ENCODE results near the gene AWAT1. TPM values are rescaled to one million over a fixed set of nuclear protein-coding genes. Genes with fewer than 3 reads are reported as not detected.

AWAT1 gene
- total and polyA plus RNA-seq, 7 experiments from 2014 or later: not detected

DNA sequence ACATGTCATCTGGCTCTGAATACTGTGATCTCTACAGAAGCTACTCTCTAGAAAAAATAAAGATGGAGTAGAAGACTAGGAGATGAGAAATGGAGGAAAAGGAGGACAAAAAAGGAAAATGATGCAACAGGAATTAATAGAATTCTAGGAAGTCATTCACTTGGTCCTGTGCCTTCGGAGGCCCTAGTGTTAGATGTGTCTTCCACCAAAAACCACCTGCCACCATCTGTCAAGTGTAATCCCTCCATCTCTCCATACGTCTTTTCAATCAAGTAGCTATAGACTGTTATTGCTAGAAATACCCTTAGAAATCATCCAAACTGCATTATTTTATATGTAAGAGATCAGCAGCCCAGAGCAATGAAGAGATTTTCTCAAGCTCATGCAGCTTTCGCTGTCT is 44.6 kb downstream of the AWAT1 start:
- CTCF ChIA-PET: no interaction called here

DNA sequence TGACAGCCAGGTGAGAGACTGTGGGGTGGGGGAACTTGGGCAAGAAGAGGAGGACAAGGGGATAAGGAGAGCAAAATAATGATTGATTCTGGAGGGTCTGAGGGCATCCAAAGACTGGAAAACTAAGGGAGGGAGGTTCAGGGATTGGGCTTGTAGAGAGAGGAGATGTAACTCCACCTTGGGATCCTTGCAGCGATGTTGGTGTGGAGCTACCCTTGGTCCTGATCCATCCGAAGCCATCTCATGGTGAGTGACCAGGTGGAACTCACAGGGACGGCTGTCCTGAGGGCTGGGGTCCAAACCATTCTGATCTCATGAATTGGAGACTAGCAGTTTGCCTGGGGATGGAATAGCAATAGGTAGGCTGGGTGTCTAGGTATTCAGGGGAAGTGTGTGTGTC is 46.1 kb downstream of the AWAT1 start:
- H3K27ac Mint-ChIP-seq: no peak overlapping the region
- no peak overlapping the region for H3K27ac ChIP-seq (ENCODE audit: low read depth, low read length)
- H3K9me3 Mint-ChIP-seq: no peaks in the 10 kb centered on the region
- ChIA-PET POLR2A (no interaction called here), CTCF (no interaction called here)
- DNase-seq (no peak), ATAC-seq (no peak)
- H3K36me3 Mint-ChIP-seq: peaks cover 0 to 29% (median 16%) of the 10 kb centered on the region in 5 donors
- H3K9me3 ChIP-seq (ENCODE audit: control insufficient read depth in 2 of 3, low read length in 3 of 3): no peaks in the 10 kb centered on the region
- no peaks in the 10 kb centered on the region for H3K27me3 Mint-ChIP-seq
- no peaks in the 10 kb centered on the region for H3K36me3 ChIP-seq (ENCODE audit: control insufficient read depth in 2 of 3, insufficient read depth in 3 of 3, low read length in 3 of 3)
- no peak overlapping the region for H3K4me3 ChIP-seq (ENCODE audit: low read length)
- no peak overlapping the region for H3K4me3 Mint-ChIP-seq
- no peaks in the 10 kb centered on the region for H3K27me3 ChIP-seq (ENCODE audit: control insufficient read depth in 2 of 2, insufficient read depth in 2 of 2, low read length in 2 of 2)
- intact Hi-C loops (cut with micrococcal nuclease): no loop called here
- peaks cover 0 to 2% (median 0%) of the 10 kb centered on the region in 7 donors for H3K4me1 Mint-ChIP-seq
- no peaks in the 10 kb centered on the region for H3K4me1 ChIP-seq (ENCODE audit: control insufficient read depth in 2 of 2, insufficient read depth in 2 of 2, low read length in 2 of 2)

More for the DNA sequence above, 44.6 kb downstream of the AWAT1 start:
- Mint-ChIP-seq H3K4me3 (no peak overlapping the region), H3K4me1 (peaks cover 0 to 2% (median 0%) of the 10 kb centered on the region in 7 donors), H3K36me3 (peaks cover 0 to 25% (median 7%) of the 10 kb centered on the region in 5 donors), H3K27me3 (no peaks in the 10 kb centered on the region), H3K27ac (no peak overlapping the region), H3K9me3 (no peaks in the 10 kb centered on the region)
- POLR2A ChIA-PET: no interaction called here
- Histone ChIP-seq H3K4me1 (ENCODE audit: control insufficient read depth in 2 of 2, insufficient read depth in 2 of 2, low read length in 2 of 2) (no peaks in the 10 kb centered on the region), H3K27ac (ENCODE audit: low read depth, low read length) (no peak overlapping the region), H3K4me3 (ENCODE audit: low read length) (no peak overlapping the region), H3K27me3 (ENCODE audit: control insufficient read depth in 2 of 2, insufficient read depth in 2 of 2, low read length in 2 of 2) (no peaks in the 10 kb centered on the region), H3K9me3 (ENCODE audit: control insufficient read depth in 2 of 3, low read length in 3 of 3) (no peaks in the 10 kb centered on the region), H3K36me3 (ENCODE audit: control insufficient read depth in 2 of 3, insufficient read depth in 3 of 3, low read length in 3 of 3) (no peaks in the 10 kb centered on the region)
- intact Hi-C loops (cut with micrococcal nuclease): no loop called here
- no peak for DNase-seq
- no peak for ATAC-seq

DNA sequence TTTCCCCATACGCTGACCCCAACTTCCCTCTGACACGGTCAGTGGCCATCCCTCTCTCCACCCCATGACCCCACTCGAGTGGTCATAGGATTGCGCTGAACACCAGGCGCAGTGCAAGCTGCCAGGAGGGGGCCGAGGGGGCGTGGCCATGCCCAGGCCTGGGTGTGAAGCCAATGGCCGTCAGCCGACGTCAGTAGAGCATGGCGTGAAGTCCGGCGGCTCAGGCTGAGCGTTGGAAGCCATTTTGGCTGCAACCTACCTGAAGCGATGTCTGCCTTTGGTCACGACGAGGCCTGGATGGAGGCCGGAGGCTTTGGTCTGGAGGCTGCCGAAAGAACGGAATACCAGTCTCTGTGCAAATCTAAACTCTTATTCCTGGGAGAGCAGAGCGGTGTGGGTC is 47.5 kb downstream of the AWAT1 start, which contains the start of gene RAB41:
RAB41 (plus strand) TSS at position 222 of the 400 bp plus-strand sequence; CDS start at position 268, 46 bp downstream.
- intact Hi-C loops (cut with micrococcal nuclease): no loop called here
- ATAC-seq (no peak), DNase-seq (no peak)
- Mint-ChIP-seq H3K27ac (no peak within 1 kb of the TSS), H3K27me3 (no peaks in the 10 kb centered on the region), H3K9me3 (no peaks in the 10 kb centered on the region), H3K36me3 (peaks cover 0 to 38% (median 18%) of the 10 kb centered on the region in 5 donors), H3K4me1 (no peaks in the 10 kb centered on the region), H3K4me3 (no peak within 1 kb of the TSS)
- no peak within 1 kb of the TSS for H3K27ac ChIP-seq (ENCODE audit: low read depth, low read length)
- POLR2A ChIA-PET: no interaction called here
- no peaks in the 10 kb centered on the region for H3K27me3 ChIP-seq (ENCODE audit: control insufficient read depth in 2 of 2, insufficient read depth in 2 of 2, low read length in 2 of 2)
- CTCF ChIA-PET: no interaction called here
- no peaks in the 10 kb centered on the region for H3K9me3 ChIP-seq (ENCODE audit: control insufficient read depth in 2 of 3, low read length in 3 of 3)
- peaks cover 0 to 6% (median 0%) of the 10 kb centered on the region in 3 experiments for H3K36me3 ChIP-seq (ENCODE audit: control insufficient read depth in 2 of 3, insufficient read depth in 3 of 3, low read length in 3 of 3)
- H3K4me3 ChIP-seq (ENCODE audit: low read length): no peak within 1 kb of the TSS
- no peaks in the 10 kb centered on the region for H3K4me1 ChIP-seq (ENCODE audit: control insufficient read depth in 2 of 2, insufficient read depth in 2 of 2, low read length in 2 of 2)

DNA sequence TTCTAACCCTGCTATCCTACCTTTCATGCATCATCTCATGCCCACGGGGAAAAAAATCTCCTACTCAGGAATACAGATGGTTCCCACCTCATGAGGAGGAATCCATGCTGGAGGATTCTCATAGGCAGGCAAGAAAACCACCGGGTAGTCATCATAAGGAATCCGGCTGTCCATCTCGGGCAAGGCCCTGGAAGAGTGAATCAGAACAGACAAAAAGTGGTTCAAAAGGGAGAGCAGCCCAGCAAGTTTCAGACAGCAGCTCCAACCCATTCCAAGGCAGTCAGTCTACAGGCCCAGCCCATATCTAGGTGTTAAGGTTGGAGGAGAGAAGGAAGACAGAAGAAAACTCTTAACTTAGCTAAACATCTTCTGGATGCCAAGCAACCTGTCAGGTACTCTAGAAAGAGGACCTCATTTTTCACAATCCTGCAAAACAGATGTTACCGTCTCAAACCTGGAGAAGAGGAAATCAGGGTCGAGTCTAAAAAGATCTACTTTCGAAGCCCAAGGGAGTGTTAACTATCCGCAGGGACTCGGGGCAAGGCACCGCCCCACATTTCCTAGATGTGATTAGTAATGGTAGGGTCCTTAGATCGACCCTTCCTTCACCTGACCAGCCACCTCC is 54.8 kb downstream of the AWAT1 start:
- no peak for ATAC-seq
- H3K9me3 ChIP-seq (ENCODE audit: control insufficient read depth in 2 of 3, low read length in 3 of 3): no peaks in the 10 kb centered on the region
- Mint-ChIP-seq H3K27ac (peak overlapping the region; percentile 28 to 92 (median 84)), H3K4me1 (peaks cover 0 to 27% (median 15%) of the 10 kb centered on the region in 7 donors), H3K4me3 (peak overlapping the region; percentile 84 to 93 (median 88)), H3K36me3 (peaks cover 0 to 16% (median 6%) of the 10 kb centered on the region in 5 donors), H3K27me3 (no peaks in the 10 kb centered on the region), H3K9me3 (peaks cover 0 to 2% (median 0%) of the 10 kb centered on the region in 11 donors)
- CTCF ChIA-PET: no interaction called here
- peaks cover 0 to 10% (median 0%) of the 10 kb centered on the region in 3 experiments for H3K36me3 ChIP-seq (ENCODE audit: control insufficient read depth in 2 of 3, insufficient read depth in 3 of 3, low read length in 3 of 3)
- peak overlapping the region; percentile 89 for H3K4me3 ChIP-seq (ENCODE audit: low read length)
- peak overlapping the region; percentile 60 for H3K27ac ChIP-seq (ENCODE audit: low read depth, low read length)
- POLR2A ChIA-PET: interaction anchor here (0.7 to 1.4 kb wide), 3 partner anchors 110 to 156 kb away, joined by 3 to 6 read pairs (median 4); no protein-coding TSS in a partner anchor
- intact Hi-C loops (cut with micrococcal nuclease): loop anchor here in 1 of 2 donors (5.0 kb wide), 1 partner anchor 93 kb away; no protein-coding TSS in a partner anchor
- DNase-seq: peak in 1 of 9 donors; percentile 4
- H3K4me1 ChIP-seq (ENCODE audit: control insufficient read depth in 2 of 2, insufficient read depth in 2 of 2, low read length in 2 of 2): peaks cover 5 to 9% of the 10 kb centered on the region in 2 donors
- no peaks in the 10 kb centered on the region for H3K27me3 ChIP-seq (ENCODE audit: control insufficient read depth in 2 of 2, insufficient read depth in 2 of 2, low read length in 2 of 2)

Other genes with a start within 250 kb of the AWAT1 start
- gene AWAT2, start 184.7 kb upstream of the AWAT1 start, total RNA-seq: not detected
- gene AWAT2, start 184.7 kb upstream of the AWAT1 start, polyA plus RNA-seq: not detected
- gene OTUD6A, start 172.2 kb upstream of the AWAT1 start, total RNA-seq: not detected
- not detected for gene OTUD6A, start 172.2 kb upstream of the AWAT1 start, polyA plus RNA-seq
- gene IGBP1, start 101.2 kb upstream of the AWAT1 start, total RNA-seq: 10 to 100 TPM; 46.7 to 70.1 (median 58.9) TPM
- gene IGBP1, start 101.2 kb upstream of the AWAT1 start, polyA plus RNA-seq: 10 to 100 TPM; 63.8 to 66.8 TPM
- not detected for gene DGAT2L6, start 57.2 kb upstream of the AWAT1 start, total RNA-seq
- gene DGAT2L6, start 57.2 kb upstream of the AWAT1 start, polyA plus RNA-seq: not detected
- gene P2RY4, start 25.5 kb downstream of the AWAT1 start, total RNA-seq: under 1 TPM; 0.22 to 0.74 (median 0.39) TPM
- not detected for gene P2RY4, start 25.5 kb downstream of the AWAT1 start, polyA plus RNA-seq
- gene ARR3, start 33.7 kb downstream of the AWAT1 start, total RNA-seq: not detected
- not detected for gene ARR3, start 33.7 kb downstream of the AWAT1 start, polyA plus RNA-seq
- not detected for gene RAB41, start 47.5 kb downstream of the AWAT1 start, total RNA-seq
- not detected for gene RAB41, start 47.5 kb downstream of the AWAT1 start, polyA plus RNA-seq
- 10 to 100 TPM in 4 of 5 experiments, 1 to 10 TPM in 1; 5.9 to 34.1 (median 10.8) TPM for gene PDZD11, start 55.3 kb downstream of the AWAT1 start, total RNA-seq
- gene PDZD11, start 55.3 kb downstream of the AWAT1 start, polyA plus RNA-seq: 10 to 100 TPM; 25.6 to 36.7 TPM
- gene KIF4A, start 55.4 kb downstream of the AWAT1 start, total RNA-seq: 10 to 100 TPM in 1 of 5 experiments, under 1 TPM in 3, not detected in 1; 0.20 to 26.5 (median 0.21) TPM
- gene KIF4A, start 55.4 kb downstream of the AWAT1 start, polyA plus RNA-seq: not detected
- under 1 TPM in 1 of 5 experiments, not detected in 4; 0.29 TPM for gene GDPD2, start 188.7 kb downstream of the AWAT1 start, total RNA-seq
- not detected for gene GDPD2, start 188.7 kb downstream of the AWAT1 start, polyA plus RNA-seq
- gene DLG3, start 210.2 kb downstream of the AWAT1 start, total RNA-seq: 10 to 100 TPM in 1 of 5 experiments, 1 to 10 TPM in 4; 4.1 to 24.5 (median 5.5) TPM
- gene DLG3, start 210.2 kb downstream of the AWAT1 start, polyA plus RNA-seq: 1 to 10 TPM; 3.8 to 4.2 TPM